HepG2 (cell line): Measurements from ENCODE around the gene CEP128. TPM values are rescaled to one million over a fixed set of nuclear protein-coding genes. Genes with fewer than 3 reads are reported as not detected.
A peak's percentile ranks its signal among the peaks of the same experiment; 100 is the strongest.

Experiments used
- CHCHD3 ChIP-seq: sonication (generic); formaldehyde crosslinking; IDR thresholded peaks from 2 replicates; pipeline ENCODE4 v1.8.0; 2022; ENCODE audit warnings: mild to moderate bottlenecking, missing genetic modification reagents, moderate library complexity
- FOXC1 ChIP-seq: sonication (generic); formaldehyde crosslinking; IDR thresholded peaks from 2 replicates; pipeline ENCODE4 v1.8.0; 2022; ENCODE audit warnings: mild to moderate bottlenecking, missing genetic modification reagents, borderline replicate concordance
- FOXO1 ChIP-seq: sonication (generic); formaldehyde crosslinking; IDR thresholded peaks from 2 replicates; pipeline ENCODE4 v1.4.0; 2020; ENCODE audit warnings: missing genetic modification reagents
- GABPA ChIP-seq, 2 experiments: IDR thresholded peaks; 2 replicates each; pipeline ENCODE4 v1.6.1; 2011 to 2016; ENCODE audit warnings: low read depth in 2 of 2, low read length in 1 of 2, missing biosample characterization in 1 of 2, missing genetic modification characterization in 1 of 2
- HNRNPK ChIP-seq: fragments of 200-400 bp; formaldehyde crosslinking; IDR thresholded peaks from 2 replicates; pipeline ENCODE4 v1.6.1; 2018; ENCODE audit warnings: low read length, low read depth, moderate library complexity, mild to moderate bottlenecking; ENCODE audit not compliant: poor library complexity, severe bottlenecking
- KLF12 ChIP-seq: sonication (generic); formaldehyde crosslinking; IDR thresholded peaks from 2 replicates; pipeline ENCODE4 v1.4.0; 2020; ENCODE audit warnings: missing genetic modification reagents, borderline replicate concordance
- KMT2A ChIP-seq: sonication (generic); formaldehyde crosslinking; IDR thresholded peaks from 2 replicates; pipeline ENCODE4 v1.4.0; 2020; ENCODE audit warnings: missing genetic modification reagents
- MAFF ChIP-seq: IDR thresholded peaks from 2 replicates; pipeline ENCODE4 v1.6.1; 2011; ENCODE audit warnings: low read depth, low read length, improper control_type of control experiment
- MEIS1 ChIP-seq: sonication (generic); formaldehyde crosslinking; IDR thresholded peaks from 2 replicates; pipeline ENCODE4 v1.9.0; 2021; ENCODE audit warnings: mild to moderate bottlenecking, missing genetic modification reagents, moderate library complexity, borderline replicate concordance
- MEIS2 ChIP-seq: sonication (generic); formaldehyde crosslinking; IDR thresholded peaks from 2 replicates; pipeline ENCODE4 v1.9.0; 2021; ENCODE audit warnings: mild to moderate bottlenecking, missing genetic modification reagents
- SMYD3 ChIP-seq: sonication (generic); formaldehyde crosslinking; IDR thresholded peaks from 2 replicates; pipeline ENCODE4 v1.8.1; 2023; ENCODE audit warnings: mild to moderate bottlenecking, missing genetic modification reagents
- TARDBP ChIP-seq: sonication (generic); formaldehyde crosslinking; IDR thresholded peaks from 2 replicates; pipeline ENCODE4 v1.8.0; 2022; ENCODE audit warnings: mild to moderate bottlenecking, missing genetic modification reagents
- ZNF235 ChIP-seq: sonication (generic); formaldehyde crosslinking; IDR thresholded peaks from 2 replicates; pipeline ENCODE4 v1.8.1; 2023; ENCODE audit warnings: mild to moderate bottlenecking, missing genetic modification reagents, borderline replicate concordance
- ZNF460 ChIP-seq: sonication (generic); formaldehyde crosslinking; IDR thresholded peaks from 2 replicates; pipeline ENCODE4 v1.5.1; 2020; ENCODE audit warnings: missing genetic modification reagents, mild to moderate bottlenecking, borderline replicate concordance
- ZNF766 ChIP-seq: sonication (generic); formaldehyde crosslinking; IDR thresholded peaks from 2 replicates; pipeline ENCODE4 v1.5.0; 2020; ENCODE audit warnings: missing genetic modification reagents, borderline replicate concordance
- ZNF775 ChIP-seq: sonication (generic); formaldehyde crosslinking; IDR thresholded peaks from 2 replicates; pipeline ENCODE4 v1.4.0; 2020; ENCODE audit warnings: missing genetic modification reagents, mild to moderate bottlenecking, moderate library complexity, borderline replicate concordance
- ZNF781 ChIP-seq: sonication (generic); formaldehyde crosslinking; IDR thresholded peaks from 2 replicates; pipeline ENCODE4 v1.5.1; 2020; ENCODE audit warnings: borderline replicate concordance, mild to moderate bottlenecking, missing genetic modification reagents; ENCODE audit errors: not compliant biosample characterization
- polyA plus RNA-seq, 8 experiments: library from polyadenylated mRNA; depleted of rRNA in 3 of 8; stranded (reverse) in 7 of 8; unstranded in 1 of 8; fragments of >200 nt; fragmentation: Illumina TruSeq in 4 of 8; extraction: Trizol in 4 of 8; gene quantifications; 2 replicates each; pipeline versions ENCODE4 v1.2.1 to v1.2.3, GENCODE V29; 2011 to 2016; ENCODE audit warnings: low read depth in 4 of 8, missing spikeins in 1 of 8, mixed read lengths in 1 of 8; ENCODE audit not compliant: insufficient read depth in 1 of 8
- total RNA-seq, 5 experiments: library from RNA; depleted of rRNA; stranded (reverse); fragments of >200 nt; fragmentation: Illumina TruSeq; extraction: Trizol; gene quantifications; 2 replicates each; pipeline ENCODE4 v1.2.3, GENCODE V29; 2016; ENCODE audit warnings: low read depth in 1 of 5
- TF ChIP-seq, protein P1 (sequence below): sonication (generic); formaldehyde crosslinking; IDR thresholded peaks from 2 replicates; pipeline ENCODE4 v1.9.0; 2021; ENCODE audit warnings: missing genetic modification reagents, mild to moderate bottlenecking, borderline replicate concordance
- TF ChIP-seq, protein P2 (sequence below): sonication (generic); formaldehyde crosslinking; IDR thresholded peaks from 2 replicates; pipeline ENCODE4 v1.4.0; 2020; ENCODE audit warnings: missing genetic modification reagents, mild to moderate bottlenecking, borderline replicate concordance
- TF ChIP-seq, protein P3 (sequence below): sonication (generic); formaldehyde crosslinking; IDR thresholded peaks from 2 replicates; pipeline ENCODE4 v1.4.0; 2020; ENCODE audit warnings: missing genetic modification reagents, mild to moderate bottlenecking, borderline replicate concordance
- TF ChIP-seq, protein P4 (sequence below): sonication (generic); formaldehyde crosslinking; IDR thresholded peaks from 2 replicates; pipeline ENCODE4 v1.4.0; 2020; ENCODE audit warnings: missing genetic modification reagents, borderline replicate concordance
- TF ChIP-seq, protein P5 (sequence below): sonication (generic); formaldehyde crosslinking; IDR thresholded peaks from 2 replicates; pipeline ENCODE4 v1.8.1; 2023; ENCODE audit warnings: mild to moderate bottlenecking, missing genetic modification reagents, borderline replicate concordance

Gene CEP128
- total and polyA plus RNA-seq, 2 of the 13 experiments (the other 11 are each of a cell fraction or from before 2014, with no cell fraction given), result 1.3 to 7.5 TPM

DNA sequence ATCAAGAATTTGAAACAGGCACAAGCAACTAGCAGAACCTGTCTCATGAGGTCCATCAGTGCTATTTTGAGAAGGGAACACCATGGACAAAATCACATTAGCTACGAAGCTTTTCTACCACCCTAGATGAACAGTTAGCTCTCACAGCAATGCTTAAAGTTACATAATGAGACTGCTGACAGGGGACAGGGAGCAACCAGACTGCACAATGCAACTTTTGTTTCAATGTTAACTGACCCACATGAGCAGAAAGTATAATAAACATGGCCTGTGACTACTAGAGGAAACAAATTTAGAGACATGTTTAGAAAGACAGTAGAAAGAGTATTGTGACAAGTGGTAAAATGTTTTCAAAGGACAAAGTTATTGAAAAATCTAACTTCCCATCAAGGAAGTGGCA lies 282.8 kb downstream of the CEP128 start (continued):
- TF ChIP-seq, protein P1, sequence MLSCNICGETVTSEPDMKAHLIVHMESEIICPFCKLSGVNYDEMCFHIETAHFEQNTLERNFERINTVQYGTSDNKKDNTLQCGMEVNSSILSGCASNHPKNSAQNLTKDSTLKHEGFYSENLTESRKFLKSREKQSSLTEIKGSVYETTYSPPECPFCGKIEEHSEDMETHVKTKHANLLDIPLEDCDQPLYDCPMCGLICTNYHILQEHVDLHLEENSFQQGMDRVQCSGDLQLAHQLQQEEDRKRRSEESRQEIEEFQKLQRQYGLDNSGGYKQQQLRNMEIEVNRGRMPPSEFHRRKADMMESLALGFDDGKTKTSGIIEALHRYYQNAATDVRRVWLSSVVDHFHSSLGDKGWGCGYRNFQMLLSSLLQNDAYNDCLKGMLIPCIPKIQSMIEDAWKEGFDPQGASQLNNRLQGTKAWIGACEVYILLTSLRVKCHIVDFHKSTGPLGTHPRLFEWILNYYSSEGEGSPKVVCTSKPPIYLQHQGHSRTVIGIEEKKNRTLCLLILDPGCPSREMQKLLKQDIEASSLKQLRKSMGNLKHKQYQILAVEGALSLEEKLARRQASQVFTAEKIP, result no peak
- TF ChIP-seq HNRNPK (no peak), MEIS1 (CRISPR knock-in tag) (0 out of 2 replicates have a peak, but pooled peaks have one; percentile 26), ZNF460 (CRISPR knock-in tag) (no peak), MEIS2 (CRISPR knock-in tag) (no peak), ZNF766 (CRISPR knock-in tag) (no peak), ZNF235 (CRISPR knock-in tag) (no peak), FOXO1 (peak; percentile 68; the same call in 1 of the 2 replicates), ZNF775 (no peak), CHCHD3 (no peak), GABPA (IDR thresholded peaks at IDR 0.05; ENCODE audit: low read depth, low read length) (no peak), GABPA (CRISPR knock-in tag; IDR thresholded peaks at IDR 0.05; ENCODE audit: low read depth) (no peak), ZNF781 (CRISPR knock-in tag) (no peak), KLF12 (CRISPR knock-in tag) (no peak), FOXC1 (no peak), KMT2A (CRISPR knock-in tag) (no peak; the same call in 1 of the 2 replicates), SMYD3 (CRISPR knock-in tag) (no peak), MAFF (no peak), TARDBP (CRISPR knock-in tag) (peak; percentile 48; the same call in 1 of the 2 replicates)
- TF ChIP-seq, protein P2, sequence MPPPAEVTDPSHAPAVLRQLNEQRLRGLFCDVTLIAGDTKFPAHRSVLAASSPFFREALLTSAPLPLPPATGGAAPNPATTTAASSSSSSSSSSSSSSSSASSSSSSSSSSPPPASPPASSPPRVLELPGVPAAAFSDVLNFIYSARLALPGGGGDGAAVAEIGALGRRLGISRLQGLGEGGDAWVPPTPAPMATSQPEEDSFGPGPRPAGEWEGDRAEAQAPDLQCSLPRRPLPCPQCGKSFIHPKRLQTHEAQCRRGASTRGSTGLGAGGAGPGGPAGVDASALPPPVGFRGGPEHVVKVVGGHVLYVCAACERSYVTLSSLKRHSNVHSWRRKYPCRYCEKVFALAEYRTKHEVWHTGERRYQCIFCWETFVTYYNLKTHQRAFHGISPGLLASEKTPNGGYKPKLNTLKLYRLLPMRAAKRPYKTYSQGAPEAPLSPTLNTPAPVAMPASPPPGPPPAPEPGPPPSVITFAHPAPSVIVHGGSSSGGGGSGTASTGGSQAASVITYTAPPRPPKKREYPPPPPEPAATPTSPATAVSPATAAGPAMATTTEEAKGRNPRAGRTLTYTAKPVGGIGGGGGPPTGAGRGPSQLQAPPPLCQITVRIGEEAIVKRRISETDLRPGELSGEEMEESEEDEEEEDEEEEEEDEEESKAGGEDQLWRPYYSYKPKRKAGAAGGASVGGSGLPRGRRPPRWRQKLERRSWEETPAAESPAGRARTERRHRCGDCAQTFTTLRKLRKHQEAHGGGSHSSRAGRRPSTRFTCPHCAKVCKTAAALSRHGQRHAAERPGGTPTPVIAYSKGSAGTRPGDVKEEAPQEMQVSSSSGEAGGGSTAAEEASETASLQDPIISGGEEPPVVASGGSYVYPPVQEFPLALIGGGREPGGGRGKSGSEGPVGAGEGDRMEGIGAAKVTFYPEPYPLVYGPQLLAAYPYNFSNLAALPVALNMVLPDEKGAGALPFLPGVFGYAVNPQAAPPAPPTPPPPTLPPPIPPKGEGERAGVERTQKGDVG (CRISPR knock-in tag), result no peak
- TF ChIP-seq, protein P3, sequence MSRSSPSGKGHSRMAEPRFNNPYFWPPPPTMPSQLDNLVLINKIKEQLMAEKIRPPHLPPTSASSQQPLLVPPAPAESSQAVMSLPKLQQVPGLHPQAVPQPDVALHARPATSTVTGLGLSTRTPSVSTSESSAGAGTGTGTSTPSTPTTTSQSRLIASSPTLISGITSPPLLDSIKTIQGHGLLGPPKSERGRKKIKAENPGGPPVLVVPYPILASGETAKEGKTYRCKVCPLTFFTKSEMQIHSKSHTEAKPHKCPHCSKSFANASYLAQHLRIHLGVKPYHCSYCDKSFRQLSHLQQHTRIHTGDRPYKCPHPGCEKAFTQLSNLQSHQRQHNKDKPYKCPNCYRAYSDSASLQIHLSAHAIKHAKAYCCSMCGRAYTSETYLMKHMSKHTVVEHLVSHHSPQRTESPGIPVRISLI (CRISPR knock-in tag), result no peak
- TF ChIP-seq, protein P4, sequence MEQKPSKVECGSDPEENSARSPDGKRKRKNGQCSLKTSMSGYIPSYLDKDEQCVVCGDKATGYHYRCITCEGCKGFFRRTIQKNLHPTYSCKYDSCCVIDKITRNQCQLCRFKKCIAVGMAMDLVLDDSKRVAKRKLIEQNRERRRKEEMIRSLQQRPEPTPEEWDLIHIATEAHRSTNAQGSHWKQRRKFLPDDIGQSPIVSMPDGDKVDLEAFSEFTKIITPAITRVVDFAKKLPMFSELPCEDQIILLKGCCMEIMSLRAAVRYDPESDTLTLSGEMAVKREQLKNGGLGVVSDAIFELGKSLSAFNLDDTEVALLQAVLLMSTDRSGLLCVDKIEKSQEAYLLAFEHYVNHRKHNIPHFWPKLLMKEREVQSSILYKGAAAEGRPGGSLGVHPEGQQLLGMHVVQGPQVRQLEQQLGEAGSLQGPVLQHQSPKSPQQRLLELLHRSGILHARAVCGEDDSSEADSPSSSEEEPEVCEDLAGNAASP (CRISPR knock-in tag), result 0 out of 2 replicates have a peak, but pooled peaks have one; percentile 32
- TF ChIP-seq, protein P5, sequence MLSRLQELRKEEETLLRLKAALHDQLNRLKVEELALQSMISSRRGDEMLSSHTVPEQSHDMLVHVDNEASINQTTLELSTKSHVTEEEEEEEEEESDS (CRISPR knock-in tag), result no peak
